ENCODE results near the gene MTMR4.

GRCh38 chr17:58488428-58488890 lies 26.0 kb downstream of the MTMR4 start:
- TF ChIP-seq POLR2A (IDR thresholded peaks at IDR 0.05) (no peak), CTCF (IDR thresholded peaks at IDR 0.05) (no peak), EP300 (IDR thresholded peaks at IDR 0.05) (no peak)
